NCI-H146 treated with DMSO at 0.1 percent for 48 hours (cell line): ENCODE measurements around the gene FOXF1.

Source experiments
- DNase-seq: peaks from one replicate; lab custom pipeline; 2025; ENCODE audit not compliant: unreplicated experiment; lab: John Stamatoyannopoulos, UW

Gene FOXF1

GRCh38 chr16:86515777-86516622, 5.7 kb downstream of the FOXF1 start:
- no peak for DNase-seq

DNA sequence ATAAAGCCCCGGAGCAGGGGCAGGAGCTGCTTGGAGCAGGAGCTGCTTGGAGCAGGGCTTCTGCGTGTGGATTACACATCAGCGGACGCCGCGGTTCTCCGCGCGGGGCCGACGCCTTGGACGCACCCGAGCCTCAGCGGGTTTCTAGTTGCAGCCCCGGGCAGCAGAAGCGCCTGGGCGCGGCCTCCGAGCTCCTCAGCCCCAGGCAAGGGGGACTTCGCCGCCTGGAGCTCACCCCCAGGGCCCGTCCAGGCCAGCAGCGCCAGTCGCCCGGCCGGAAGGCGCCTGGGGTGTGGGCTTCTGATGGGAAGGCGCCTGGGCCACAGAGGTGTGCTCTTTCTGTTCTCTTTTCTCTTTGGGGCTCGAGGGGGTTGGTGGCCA, 6.3 kb downstream of the FOXF1 start:
- no peak for DNase-seq

DNA sequence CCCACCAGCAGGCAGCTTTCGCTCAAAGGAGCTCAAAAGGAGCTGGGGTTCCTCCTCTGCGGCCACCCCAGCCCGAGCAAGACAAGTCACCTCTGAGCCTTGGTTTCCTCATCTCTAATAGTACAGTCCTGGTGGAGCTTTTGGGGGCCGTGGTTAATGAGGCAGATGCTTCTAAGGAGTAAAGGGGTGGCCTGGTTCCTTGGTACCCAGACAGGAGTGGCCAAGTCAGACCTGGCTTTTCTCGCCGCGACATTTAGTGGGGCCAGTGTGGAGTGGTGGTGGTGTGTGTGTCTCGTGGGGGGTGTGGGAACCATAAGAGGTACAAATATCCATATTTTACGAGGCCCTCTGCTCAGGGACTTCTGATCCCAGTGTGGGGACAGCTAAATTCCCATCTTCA, 6.7 kb downstream of the FOXF1 start:
- no peak for DNase-seq

- DNase-seq, result peak; percentile 1
Measured at GRCh38 chr16:86517652-86518258, 7.4 kb downstream of the FOXF1 start.

DNA sequence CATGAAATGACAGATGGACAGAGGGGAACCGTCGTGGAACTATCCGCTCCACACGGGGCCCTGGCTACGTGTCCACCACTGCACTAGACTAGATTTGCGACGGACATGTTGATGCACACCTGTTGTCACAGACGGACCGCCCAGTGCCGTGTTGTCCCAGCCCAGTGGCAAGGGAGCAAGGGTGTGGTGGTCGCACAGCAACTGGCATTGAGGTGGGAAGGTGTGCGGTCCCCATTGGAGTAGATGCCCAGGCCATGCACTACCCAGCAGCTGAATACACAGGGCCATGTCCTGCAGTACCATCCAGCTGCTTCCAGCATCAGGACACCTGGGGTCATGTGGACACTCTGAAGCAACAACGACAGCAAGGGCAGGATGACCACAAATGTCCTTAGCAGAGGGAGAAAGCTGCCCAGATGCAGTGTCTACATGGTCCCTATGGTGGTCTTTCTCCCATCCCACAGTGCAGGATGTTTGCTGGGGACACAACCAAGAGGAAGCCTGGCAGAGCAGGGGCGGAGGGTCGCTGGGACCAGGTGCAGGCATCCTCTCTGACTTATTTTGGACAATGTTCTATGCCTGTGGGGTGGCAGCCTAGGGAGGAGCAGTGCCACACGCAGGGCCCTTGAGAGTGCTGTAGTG, 8.8 kb downstream of the FOXF1 start:
- DNase-seq, result no peak

- no peak for DNase-seq
Measured at GRCh38 chr16:86519649-86520316, 9.5 kb downstream of the FOXF1 start.

DNA sequence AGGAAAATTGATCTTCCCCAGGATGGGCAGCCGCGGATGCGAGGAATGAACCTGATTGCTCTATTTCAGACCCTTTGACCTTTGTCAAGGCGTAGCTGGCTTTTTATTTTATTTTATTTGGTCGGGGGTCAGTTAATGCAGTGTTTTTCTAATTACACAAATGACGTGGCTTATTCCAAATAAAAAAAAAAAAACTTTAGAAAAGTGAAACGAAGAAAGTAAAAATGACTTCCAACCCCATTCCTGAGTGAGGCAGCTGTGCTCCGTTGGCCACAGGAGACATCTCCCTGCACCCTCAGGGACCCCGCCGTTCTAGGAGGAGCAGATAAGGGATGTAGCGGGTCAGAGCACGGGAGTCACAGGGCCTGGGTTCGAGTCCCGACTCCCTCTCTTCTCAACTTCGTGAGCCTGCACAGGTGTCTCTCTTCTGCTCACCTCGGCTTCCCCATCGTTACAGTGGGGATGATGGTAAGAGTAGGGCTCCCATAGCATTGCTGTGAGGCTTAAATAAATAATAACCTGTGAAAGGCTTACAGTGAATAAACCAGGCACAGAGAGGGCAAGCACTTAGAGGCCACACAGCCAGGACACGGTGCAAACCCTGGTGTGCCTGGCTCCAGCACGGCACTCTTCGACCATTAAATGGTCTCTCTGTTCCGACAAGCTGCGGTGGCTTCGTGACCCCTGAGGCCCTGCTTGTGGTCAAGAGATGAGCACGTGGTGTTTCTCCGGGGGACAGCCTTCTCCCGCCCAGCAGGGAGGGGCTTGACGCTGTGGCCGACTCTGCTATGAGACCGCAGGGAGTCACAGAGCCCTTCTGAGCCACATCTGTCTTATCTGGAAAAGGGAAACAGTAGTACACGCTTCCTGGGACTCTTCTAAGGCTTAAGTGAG, 10.2 kb downstream of the FOXF1 start:
- DNase-seq, result no peak

GRCh38 chr16:86521236-86522197, 11.2 kb downstream of the FOXF1 start:
- no peak for DNase-seq

DNA sequence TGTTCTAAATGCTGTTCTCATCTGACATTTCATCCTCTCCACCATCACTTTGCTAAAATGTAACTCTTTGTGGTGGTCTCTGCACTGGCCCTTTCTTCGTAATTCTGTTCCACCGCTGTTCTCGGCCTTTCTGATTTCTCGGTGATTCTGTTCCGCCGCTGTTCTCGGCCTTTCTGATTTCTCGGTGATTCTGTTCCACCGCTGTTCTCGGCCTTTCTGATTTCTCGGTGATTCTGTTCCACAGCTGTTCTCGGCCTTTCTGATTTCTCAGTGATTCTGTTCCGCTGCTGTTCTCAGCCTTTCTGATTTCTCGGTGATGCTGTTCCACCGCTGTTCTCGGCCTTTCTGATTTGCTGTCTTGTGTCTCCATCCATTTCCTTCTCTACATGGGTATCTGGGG, 12.3 kb downstream of the FOXF1 start:
- DNase-seq, result no peak

DNA sequence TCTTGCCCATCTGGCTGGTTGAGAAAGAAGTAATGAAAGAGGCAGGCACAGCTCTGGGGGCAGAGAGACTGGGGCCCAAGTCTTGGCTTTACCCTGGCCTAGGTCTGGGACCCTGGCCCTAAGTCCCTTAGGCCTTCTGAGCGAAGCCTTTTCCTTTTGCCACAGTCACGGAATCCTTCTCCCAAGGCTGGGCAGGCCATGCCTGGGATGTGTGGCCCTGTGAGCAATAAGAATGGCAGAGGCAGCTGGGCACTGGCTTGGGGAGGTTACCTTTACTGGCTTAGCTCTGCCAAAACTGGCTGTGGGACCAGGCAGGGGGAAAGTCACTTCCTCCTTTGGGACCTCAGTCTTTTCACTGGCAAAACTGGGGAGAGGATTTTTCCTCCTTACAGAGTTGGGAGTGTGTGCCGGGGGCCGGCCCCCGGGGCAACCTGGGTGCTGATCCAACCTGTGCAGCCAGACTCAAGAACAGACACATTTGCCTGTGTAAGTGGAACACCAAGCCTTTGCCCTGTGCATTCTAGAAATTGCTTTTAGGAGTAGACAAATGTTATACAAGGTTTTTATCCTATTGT, 12.9 kb downstream of the FOXF1 start:
- DNase-seq, result no peak

GRCh38 chr16:86524029-86524428, 13.7 kb downstream of the FOXF1 start:
- DNase-seq, result no peak

- DNase-seq, result no peak
Measured at GRCh38 chr16:86525696-86526095, 15.4 kb downstream of the FOXF1 start.

- DNase-seq, result no peak
Measured at GRCh38 chr16:86527366-86527765, 17.0 kb downstream of the FOXF1 start.

- DNase-seq, result no peak
Measured at GRCh38 chr16:86528061-86528929, 18.0 kb downstream of the FOXF1 start.

GRCh38 chr16:86529160-86529559, 18.8 kb downstream of the FOXF1 start:
- DNase-seq, result no peak

DNA sequence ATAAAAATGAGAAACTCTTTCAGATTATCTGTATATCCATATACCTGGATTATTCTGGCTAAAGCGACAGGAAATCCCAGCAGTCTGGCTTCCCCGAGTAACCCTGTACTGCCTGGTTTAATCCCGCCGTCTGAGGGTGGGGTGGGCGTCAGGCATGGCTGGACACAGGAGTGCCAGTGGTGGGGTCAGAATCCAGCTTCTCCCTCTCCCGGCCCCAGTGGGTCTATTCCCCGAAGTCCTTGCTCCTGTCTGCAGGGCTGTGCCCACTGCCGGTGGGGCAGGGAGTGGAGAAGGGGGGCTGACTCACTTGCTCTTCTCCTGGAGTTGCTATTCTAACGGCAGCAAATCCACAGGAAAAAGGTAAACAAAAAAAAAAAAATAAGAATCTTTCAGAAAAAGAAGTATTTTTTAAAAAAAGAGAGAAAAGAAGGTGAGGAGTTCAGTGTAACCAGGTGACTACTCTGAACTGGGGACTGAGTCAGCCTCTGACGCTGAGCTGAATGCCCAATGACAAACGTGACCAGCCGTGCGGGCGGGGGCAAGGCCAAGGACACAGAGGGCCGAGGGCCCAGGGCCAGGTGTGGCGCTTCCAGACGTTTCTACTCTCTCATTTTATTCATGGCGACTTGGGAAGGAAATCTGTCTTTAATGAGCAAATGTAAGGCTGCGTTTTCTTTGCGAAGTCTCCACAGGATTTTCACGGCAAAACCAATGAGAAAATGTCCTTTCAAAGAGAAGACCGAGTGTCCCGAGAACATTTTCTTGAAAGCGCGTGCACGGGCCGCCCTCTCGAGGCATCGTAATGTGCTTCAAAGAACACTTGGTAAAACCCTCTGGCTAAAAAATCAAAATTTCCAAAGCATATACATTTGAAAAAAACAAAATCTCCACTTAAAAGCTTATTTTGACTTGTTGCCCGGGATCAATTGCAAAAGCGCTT, 20.2 kb downstream of the FOXF1 start:
- no peak for DNase-seq

GRCh38 chr16:86531191-86531545, 20.8 kb downstream of the FOXF1 start:
- no peak for DNase-seq
